Calu3 (cell line): ENCODE data around the gene ZFP91. TPM values are rescaled to one million over a fixed set of nuclear protein-coding genes. Genes with fewer than 3 reads are reported as not detected.

Experiments used
- BruUV-seq: library from RNA; stranded (reverse); fragments of 400-500 nt; replicated peaks from 2 replicates; lab custom pipeline; 2021; lab: Mats Ljungman, UMichigan
- CTCF ChIA-PET: fragments of 300-600 bp; sonication (Branson Sonifier 250); formaldehyde crosslinking; loops from one replicate; lab custom pipeline; 2022; ENCODE audit warnings: antibody characterized with exemption; lab: Charles Lee
- DNase-seq: peaks from one replicate; pipeline ENCODE4 v3.0.0; 2022
- H3K27ac Mint-ChIP-seq: one replicate; pipeline ENCODE4 v1.8.0; 2022; ENCODE audit warnings: mixed read lengths; ENCODE audit not compliant: unreplicated experiment
- H3K27me3 Mint-ChIP-seq: one replicate; pipeline ENCODE4 v1.8.0; 2022; ENCODE audit warnings: mixed read lengths; ENCODE audit not compliant: unreplicated experiment
- H3K36me3 Mint-ChIP-seq: one replicate; pipeline ENCODE4 v1.8.0; 2022; ENCODE audit warnings: mild to moderate bottlenecking, moderate library complexity, mixed read lengths; ENCODE audit not compliant: insufficient read depth, unreplicated experiment
- H3K4me1 Mint-ChIP-seq: one replicate; pipeline ENCODE4 v1.8.0; 2022; ENCODE audit warnings: mild to moderate bottlenecking, low read depth, mixed read lengths; ENCODE audit not compliant: unreplicated experiment
- H3K4me3 Mint-ChIP-seq: one replicate; pipeline ENCODE4 v1.8.0; 2022; ENCODE audit warnings: mild to moderate bottlenecking, low read depth, moderate library complexity, mixed read lengths; ENCODE audit not compliant: unreplicated experiment
- H3K9me3 Mint-ChIP-seq: one replicate; pipeline ENCODE4 v1.8.0; 2022; ENCODE audit warnings: low read depth, mixed read lengths; ENCODE audit not compliant: unreplicated experiment
- intact Hi-C: fragments of 100-400 bp; cut with micrococcal nuclease; formaldehyde crosslinking; loops from one replicate; pipeline ENCODE4 v1.10.0; 2022; ENCODE audit not compliant: unreplicated experiment
- total RNA-seq: library from RNA; stranded (reverse); gene quantifications from 2 replicates; pipeline ENCODE4 v1.2.3, GENCODE V29; 2022
- TF ChIP-seq, protein P1 (sequence below): fragments of 200-600 bp; IDR thresholded peaks from one replicate; pipeline ENCODE4 v1.8.0; 2022; ENCODE audit warnings: antibody characterized with exemption; ENCODE audit not compliant: unreplicated experiment

ZFP91 gene
- total RNA-seq, 1 experiment from 2014 or later, result 61.5 TPM

GRCh38 chr11:58608331-58608730 lies 29.5 kb downstream of the ZFP91 start:
- no TSS peak for BruUV-seq
- no peaks in the 10 kb centered on the region for H3K27me3 Mint-ChIP-seq
- H3K4me1 Mint-ChIP-seq, result peaks cover 26% of the 10 kb centered on the region
- no peak for DNase-seq
- H3K27ac Mint-ChIP-seq, result no peak overlapping the region
- intact Hi-C loops, result no loop called here
- CTCF ChIA-PET, result no interaction called here
- H3K9me3 Mint-ChIP-seq, result no peaks in the 10 kb centered on the region
- TF ChIP-seq, protein P1, sequence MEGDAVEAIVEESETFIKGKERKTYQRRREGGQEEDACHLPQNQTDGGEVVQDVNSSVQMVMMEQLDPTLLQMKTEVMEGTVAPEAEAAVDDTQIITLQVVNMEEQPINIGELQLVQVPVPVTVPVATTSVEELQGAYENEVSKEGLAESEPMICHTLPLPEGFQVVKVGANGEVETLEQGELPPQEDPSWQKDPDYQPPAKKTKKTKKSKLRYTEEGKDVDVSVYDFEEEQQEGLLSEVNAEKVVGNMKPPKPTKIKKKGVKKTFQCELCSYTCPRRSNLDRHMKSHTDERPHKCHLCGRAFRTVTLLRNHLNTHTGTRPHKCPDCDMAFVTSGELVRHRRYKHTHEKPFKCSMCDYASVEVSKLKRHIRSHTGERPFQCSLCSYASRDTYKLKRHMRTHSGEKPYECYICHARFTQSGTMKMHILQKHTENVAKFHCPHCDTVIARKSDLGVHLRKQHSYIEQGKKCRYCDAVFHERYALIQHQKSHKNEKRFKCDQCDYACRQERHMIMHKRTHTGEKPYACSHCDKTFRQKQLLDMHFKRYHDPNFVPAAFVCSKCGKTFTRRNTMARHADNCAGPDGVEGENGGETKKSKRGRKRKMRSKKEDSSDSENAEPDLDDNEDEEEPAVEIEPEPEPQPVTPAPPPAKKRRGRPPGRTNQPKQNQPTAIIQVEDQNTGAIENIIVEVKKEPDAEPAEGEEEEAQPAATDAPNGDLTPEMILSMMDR, result no peak
- no peak overlapping the region for H3K4me3 Mint-ChIP-seq
- H3K36me3 Mint-ChIP-seq, result peaks cover 21% of the 10 kb centered on the region

GRCh38 chr11:58609723-58610122 lies 30.9 kb downstream of the ZFP91 start:
- peaks cover 27% of the 10 kb centered on the region for H3K36me3 Mint-ChIP-seq
- intact Hi-C loops, result no loop called here
- CTCF ChIA-PET, result no interaction called here
- H3K4me3 Mint-ChIP-seq, result no peak overlapping the region
- H3K27ac Mint-ChIP-seq, result no peak overlapping the region
- H3K9me3 Mint-ChIP-seq, result no peaks in the 10 kb centered on the region
- peaks cover 25% of the 10 kb centered on the region for H3K4me1 Mint-ChIP-seq
- no TSS peak for BruUV-seq
- no peaks in the 10 kb centered on the region for H3K27me3 Mint-ChIP-seq
- TF ChIP-seq, protein P1, result no peak
- DNase-seq, result no peak

- TF ChIP-seq, protein P1, result no peak
- Mint-ChIP-seq H3K36me3 (peaks cover 47% of the 10 kb centered on the region), H3K27ac (no peak overlapping the region), H3K4me1 (no peaks in the 10 kb centered on the region), H3K27me3 (no peaks in the 10 kb centered on the region), H3K9me3 (no peaks in the 10 kb centered on the region), H3K4me3 (no peak overlapping the region)
- CTCF ChIA-PET, result no interaction called here
- BruUV-seq, result no TSS peak
- intact Hi-C loops, result no loop called here
- no peak for DNase-seq
Measured at GRCh38 chr11:58613228-58613627, 34.4 kb downstream of the ZFP91 start.

GRCh38 chr11:58615559-58615958 lies 36.7 kb downstream of the ZFP91 start:
- peak overlapping the region; percentile 31 for H3K27ac Mint-ChIP-seq
- intact Hi-C loops, result no loop called here
- no peak for DNase-seq
- peaks cover 56% of the 10 kb centered on the region for H3K36me3 Mint-ChIP-seq
- no peak overlapping the region for H3K4me3 Mint-ChIP-seq
- TF ChIP-seq, protein P1, result no peak
- no peaks in the 10 kb centered on the region for H3K9me3 Mint-ChIP-seq
- CTCF ChIA-PET, result no interaction called here
- BruUV-seq, result no TSS peak
- no peaks in the 10 kb centered on the region for H3K4me1 Mint-ChIP-seq
- no peaks in the 10 kb centered on the region for H3K27me3 Mint-ChIP-seq

DNA sequence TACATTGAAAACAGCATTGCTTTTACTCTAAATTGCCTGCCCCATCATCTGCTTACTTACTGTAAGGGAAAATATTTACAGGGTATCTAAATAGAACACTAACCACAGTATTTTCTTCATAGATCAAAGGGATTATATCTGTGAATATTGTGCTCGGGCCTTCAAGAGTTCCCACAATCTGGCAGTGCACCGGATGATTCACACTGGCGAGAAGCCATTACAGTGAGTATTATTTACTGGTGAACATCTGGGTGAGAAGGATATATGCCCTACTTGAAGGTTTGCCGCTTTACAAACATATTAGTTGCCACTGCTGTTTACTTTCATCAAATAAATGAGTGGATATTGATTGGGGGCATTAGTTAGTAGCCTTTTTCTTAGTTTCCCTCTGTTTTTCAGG lies 37.7 kb downstream of the ZFP91 start:
- TF ChIP-seq, protein P1, result no peak
- Mint-ChIP-seq H3K27ac (no peak overlapping the region), H3K4me1 (no peaks in the 10 kb centered on the region), H3K27me3 (no peaks in the 10 kb centered on the region), H3K9me3 (no peaks in the 10 kb centered on the region), H3K4me3 (no peak overlapping the region), H3K36me3 (peaks cover 51% of the 10 kb centered on the region)
- intact Hi-C loops, result no loop called here
- DNase-seq, result no peak
- CTCF ChIA-PET, result no interaction called here
- no TSS peak for BruUV-seq
